ENCODE data around the gene LAS1L.

Gene LAS1L

DNA sequence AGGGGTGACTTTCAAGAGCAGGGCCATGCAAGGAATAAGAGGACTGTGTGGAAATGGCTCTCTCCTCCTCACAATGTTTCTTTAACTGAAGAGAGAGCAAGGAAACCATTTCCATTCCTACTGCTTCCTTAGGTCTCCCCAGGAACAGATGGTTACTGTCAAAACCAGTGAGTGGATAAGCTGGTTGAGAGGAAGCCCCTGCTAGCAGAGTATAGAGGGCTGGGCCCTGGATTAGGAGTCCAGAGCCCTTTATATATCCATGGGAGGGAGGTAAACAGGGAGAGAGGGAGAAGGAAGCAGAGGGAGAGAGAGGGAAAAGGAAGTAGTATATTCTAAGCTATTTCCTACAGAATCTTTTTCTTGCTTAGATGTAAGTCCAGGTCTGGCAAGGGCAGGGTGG lies 43.8 kb upstream of the LAS1L start:
- Histone ChIP-seq H3K4me2 (ENCODE audit: low read depth, low read length) (no peak overlapping the region), H3K9me2 (replicated peaks; ENCODE audit: insufficient read depth, low read length) (no peaks in the 10 kb centered on the region), H4K20me1 (ENCODE audit: insufficient read depth, low read length) (no peaks in the 10 kb centered on the region), H3K27me3 (replicated peaks; ENCODE audit: insufficient read depth, low read length) (no peaks in the 10 kb centered on the region), H3K9ac (ENCODE audit: low read length) (no peak overlapping the region), H3K36me3 (replicated peaks; ENCODE audit: insufficient read depth, low read length) (no peaks in the 10 kb centered on the region), H3K9me3 (replicated peaks; ENCODE audit: insufficient read depth, low read length) (no peaks in the 10 kb centered on the region), H3K4me3 (ENCODE audit: low read length) (no peak overlapping the region), H3K27ac (ENCODE audit: low read length) (no peak overlapping the region), H3K4me1 (ENCODE audit: low read length) (no peaks in the 10 kb centered on the region), H3K79me2 (ENCODE audit: low read length) (no peaks in the 10 kb centered on the region), H3F3A (ENCODE audit: insufficient read depth, low read length) (no peaks in the 10 kb centered on the region), H2AFZ (ENCODE audit: low read length) (no peak overlapping the region)
- no peak for DNase-seq
- no peak for TF ChIP-seq EZH2 (optimal IDR thresholded peaks at IDR 0.05; ENCODE audit: low read depth, low read length)
- TF ChIP-seq, protein P1, sequence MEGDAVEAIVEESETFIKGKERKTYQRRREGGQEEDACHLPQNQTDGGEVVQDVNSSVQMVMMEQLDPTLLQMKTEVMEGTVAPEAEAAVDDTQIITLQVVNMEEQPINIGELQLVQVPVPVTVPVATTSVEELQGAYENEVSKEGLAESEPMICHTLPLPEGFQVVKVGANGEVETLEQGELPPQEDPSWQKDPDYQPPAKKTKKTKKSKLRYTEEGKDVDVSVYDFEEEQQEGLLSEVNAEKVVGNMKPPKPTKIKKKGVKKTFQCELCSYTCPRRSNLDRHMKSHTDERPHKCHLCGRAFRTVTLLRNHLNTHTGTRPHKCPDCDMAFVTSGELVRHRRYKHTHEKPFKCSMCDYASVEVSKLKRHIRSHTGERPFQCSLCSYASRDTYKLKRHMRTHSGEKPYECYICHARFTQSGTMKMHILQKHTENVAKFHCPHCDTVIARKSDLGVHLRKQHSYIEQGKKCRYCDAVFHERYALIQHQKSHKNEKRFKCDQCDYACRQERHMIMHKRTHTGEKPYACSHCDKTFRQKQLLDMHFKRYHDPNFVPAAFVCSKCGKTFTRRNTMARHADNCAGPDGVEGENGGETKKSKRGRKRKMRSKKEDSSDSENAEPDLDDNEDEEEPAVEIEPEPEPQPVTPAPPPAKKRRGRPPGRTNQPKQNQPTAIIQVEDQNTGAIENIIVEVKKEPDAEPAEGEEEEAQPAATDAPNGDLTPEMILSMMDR (IDR thresholded peaks at IDR 0.05; ENCODE audit: low read length), result no peak
- no peak for TF ChIP-seq EZH2phosphoT487 (IDR thresholded peaks at IDR 0.05; ENCODE audit: low read length)

DNA sequence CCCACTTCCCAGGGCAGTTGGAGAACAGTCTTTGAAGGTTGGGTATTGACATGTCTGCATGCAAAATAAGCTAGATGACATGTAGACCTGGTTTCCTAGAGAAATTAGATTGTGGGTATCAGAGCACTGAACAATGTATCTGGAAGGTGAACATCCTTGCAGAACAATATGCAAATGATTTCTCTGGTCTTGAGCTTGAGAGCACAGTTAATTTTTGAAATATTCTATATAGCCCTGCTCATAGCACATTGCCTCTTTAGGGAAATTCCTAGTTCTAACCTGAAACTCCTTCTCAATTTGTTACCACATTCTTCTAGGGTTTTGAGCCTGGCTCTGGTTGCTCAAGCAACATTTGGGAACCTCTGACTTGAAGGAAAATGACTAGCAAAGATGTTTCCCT lies 41.6 kb upstream of the LAS1L start:
- Histone ChIP-seq H3K9ac (ENCODE audit: low read length) (no peak overlapping the region), H3F3A (ENCODE audit: insufficient read depth, low read length) (no peaks in the 10 kb centered on the region), H3K9me3 (replicated peaks; ENCODE audit: insufficient read depth, low read length) (no peaks in the 10 kb centered on the region), H3K4me1 (ENCODE audit: low read length) (no peaks in the 10 kb centered on the region), H3K9me2 (replicated peaks; ENCODE audit: insufficient read depth, low read length) (no peaks in the 10 kb centered on the region), H3K79me2 (ENCODE audit: low read length) (no peaks in the 10 kb centered on the region), H3K4me3 (ENCODE audit: low read length) (no peak overlapping the region), H3K4me2 (ENCODE audit: low read depth, low read length) (no peak overlapping the region), H2AFZ (ENCODE audit: low read length) (no peak overlapping the region), H3K27ac (ENCODE audit: low read length) (no peak overlapping the region), H3K27me3 (replicated peaks; ENCODE audit: insufficient read depth, low read length) (no peaks in the 10 kb centered on the region), H4K20me1 (ENCODE audit: insufficient read depth, low read length) (no peaks in the 10 kb centered on the region), H3K36me3 (replicated peaks; ENCODE audit: insufficient read depth, low read length) (no peaks in the 10 kb centered on the region)
- TF ChIP-seq EZH2 (optimal IDR thresholded peaks at IDR 0.05; ENCODE audit: low read depth, low read length) (no peak), EZH2phosphoT487 (IDR thresholded peaks at IDR 0.05; ENCODE audit: low read length) (no peak)
- TF ChIP-seq, protein P1 (IDR thresholded peaks at IDR 0.05; ENCODE audit: low read length), result no peak
- DNase-seq, result no peak

DNA sequence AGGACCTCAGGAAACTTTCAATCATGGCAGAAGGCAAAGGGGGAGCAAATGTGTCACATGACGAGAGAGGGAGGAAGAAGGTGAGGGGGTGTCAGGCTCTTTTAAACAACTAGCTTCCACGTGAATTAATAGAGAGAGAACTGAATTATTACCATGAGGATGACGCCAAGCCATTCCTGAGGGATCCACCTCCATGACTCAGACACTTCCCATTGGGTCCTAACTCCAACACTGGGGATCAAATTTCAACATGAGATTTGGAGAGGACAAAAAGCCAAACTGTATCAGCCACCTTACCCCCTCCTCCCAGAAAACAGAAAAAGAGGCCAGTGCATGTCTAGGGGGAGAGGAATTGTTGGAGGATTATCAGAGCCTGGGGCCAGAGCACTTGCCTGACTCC lies 40.4 kb upstream of the LAS1L start:
- Histone ChIP-seq H3F3A (ENCODE audit: insufficient read depth, low read length) (no peaks in the 10 kb centered on the region), H2AFZ (ENCODE audit: low read length) (no peak overlapping the region), H3K4me3 (ENCODE audit: low read length) (no peak overlapping the region), H4K20me1 (ENCODE audit: insufficient read depth, low read length) (no peaks in the 10 kb centered on the region), H3K27ac (ENCODE audit: low read length) (no peak overlapping the region), H3K9ac (ENCODE audit: low read length) (no peak overlapping the region), H3K4me1 (ENCODE audit: low read length) (no peaks in the 10 kb centered on the region), H3K79me2 (ENCODE audit: low read length) (no peaks in the 10 kb centered on the region), H3K9me3 (replicated peaks; ENCODE audit: insufficient read depth, low read length) (no peaks in the 10 kb centered on the region), H3K27me3 (replicated peaks; ENCODE audit: insufficient read depth, low read length) (no peaks in the 10 kb centered on the region), H3K36me3 (replicated peaks; ENCODE audit: insufficient read depth, low read length) (no peaks in the 10 kb centered on the region), H3K9me2 (replicated peaks; ENCODE audit: insufficient read depth, low read length) (no peaks in the 10 kb centered on the region), H3K4me2 (ENCODE audit: low read depth, low read length) (no peak overlapping the region)
- TF ChIP-seq EZH2 (optimal IDR thresholded peaks at IDR 0.05; ENCODE audit: low read depth, low read length), result no peak
- TF ChIP-seq, protein P1 (IDR thresholded peaks at IDR 0.05; ENCODE audit: low read length), result no peak
- no peak for TF ChIP-seq EZH2phosphoT487 (IDR thresholded peaks at IDR 0.05; ENCODE audit: low read length)
- DNase-seq, result no peak
